HG03439 (cell line): ENCODE data around the gene PDCD7.

Experiments used
- ATAC-seq: cut with Tn5 transposase; IDR thresholded peaks from one replicate; pipeline ENCODE4 v1.9.1; 2021; ENCODE audit warnings: mild to moderate bottlenecking, moderate library complexity; ENCODE audit not compliant: unreplicated experiment

PDCD7 gene

GRCh38 chr15:65092911-65093792 lies 40.5 kb downstream of the PDCD7 start:
- ATAC-seq = no peak

DNA sequence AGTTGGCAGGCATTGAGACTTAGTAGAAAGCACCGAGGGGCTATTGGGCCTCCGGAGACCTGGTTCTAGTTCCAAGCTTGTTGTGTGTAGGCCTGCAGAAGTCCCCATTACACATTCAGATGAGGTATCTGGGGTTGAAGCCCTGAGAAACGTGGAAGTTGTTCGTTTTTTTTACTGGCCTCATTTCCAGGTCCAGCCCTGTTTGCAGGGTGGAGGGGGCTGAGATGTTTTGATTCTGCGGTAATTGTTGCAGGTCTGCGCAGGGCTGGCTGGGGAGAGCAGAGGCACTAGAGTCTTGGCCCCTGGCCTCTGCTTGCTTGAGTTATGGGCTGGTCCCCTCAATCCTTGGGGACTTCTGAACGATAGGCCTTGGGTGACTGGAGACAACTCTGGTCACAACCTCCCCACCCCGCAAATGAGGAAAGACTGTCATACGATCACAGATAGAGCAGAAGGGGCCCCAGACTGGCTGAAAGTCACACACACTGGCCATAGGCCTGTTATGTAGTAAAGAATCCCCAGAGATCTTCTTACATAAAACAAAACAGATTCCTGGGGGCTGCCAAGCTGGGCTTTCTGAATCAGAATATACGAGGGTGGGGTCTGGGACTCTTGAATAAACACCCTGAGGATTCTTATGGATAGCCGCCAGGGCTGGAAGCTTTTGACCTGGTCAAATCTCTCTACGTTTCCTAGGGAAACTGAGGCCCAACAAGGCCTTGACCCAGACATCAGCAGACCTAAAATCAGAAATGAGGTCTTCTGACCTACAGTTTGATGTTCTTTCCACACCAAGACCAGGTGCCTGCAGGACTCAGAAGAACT lies 41.5 kb downstream of the PDCD7 start:
- ATAC-seq = no peak

GRCh38 chr15:65089206-65089824 lies 44.3 kb downstream of the PDCD7 start:
- ATAC-seq = no peak

DNA sequence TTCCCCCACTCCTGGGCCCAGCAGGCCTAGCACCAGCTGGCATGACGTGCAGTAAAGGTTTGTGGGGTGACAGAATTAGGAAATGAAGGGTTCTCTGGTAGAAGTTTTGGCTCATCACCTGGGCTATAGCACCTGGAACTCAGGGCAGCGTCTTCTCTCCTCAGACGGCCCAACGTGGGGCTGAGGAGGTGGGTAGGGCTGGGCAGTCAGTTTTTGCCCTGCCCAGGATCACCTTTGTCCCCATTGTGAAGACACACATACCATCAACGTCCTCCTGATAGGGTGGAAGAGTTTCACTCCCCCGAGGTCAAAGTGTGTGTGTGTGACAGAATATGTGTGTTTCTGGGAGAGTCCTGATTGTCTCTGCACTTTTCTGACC lies 45.0 kb downstream of the PDCD7 start:
- ATAC-seq = no peak

DNA sequence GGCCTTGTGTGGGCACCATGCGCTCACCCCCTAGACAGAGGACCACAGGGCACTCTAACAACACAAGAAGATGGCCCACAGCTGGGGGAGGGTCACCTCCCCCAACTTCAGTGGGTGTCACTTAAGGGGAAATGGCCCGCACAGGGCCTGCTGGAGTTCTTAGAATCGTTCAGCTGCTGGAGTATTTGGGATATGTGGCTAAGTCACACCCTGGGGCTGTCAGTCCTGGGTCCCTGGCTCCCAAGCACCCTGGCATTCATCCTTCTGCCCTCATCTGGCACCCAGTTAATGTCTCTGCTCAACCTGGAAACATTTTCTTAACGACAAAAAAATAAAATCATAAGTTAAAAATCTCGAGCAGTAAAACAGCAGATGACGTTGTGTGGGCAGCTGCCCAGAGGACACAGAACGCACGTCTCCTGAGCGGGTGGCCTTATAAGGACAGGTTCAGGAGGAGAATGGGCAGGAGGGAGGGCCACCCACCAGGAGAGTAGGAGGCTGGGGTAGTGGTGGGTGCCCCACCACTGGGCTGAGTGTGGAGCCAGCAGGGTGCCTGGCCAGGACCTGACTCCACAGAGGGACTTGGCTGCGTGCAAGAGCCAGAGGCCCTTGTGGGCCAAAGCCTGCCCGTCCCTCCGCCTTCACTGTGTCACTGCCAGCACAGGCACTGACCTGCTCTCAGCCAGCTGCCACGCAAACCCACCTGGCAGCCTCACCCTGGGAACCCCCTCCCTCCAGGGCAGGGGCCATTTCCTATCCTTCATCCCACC lies 45.5 kb downstream of the PDCD7 start:
- ATAC-seq = no peak

GRCh38 chr15:65087411-65087810 lies 46.2 kb downstream of the PDCD7 start:
- ATAC-seq = no peak

DNA sequence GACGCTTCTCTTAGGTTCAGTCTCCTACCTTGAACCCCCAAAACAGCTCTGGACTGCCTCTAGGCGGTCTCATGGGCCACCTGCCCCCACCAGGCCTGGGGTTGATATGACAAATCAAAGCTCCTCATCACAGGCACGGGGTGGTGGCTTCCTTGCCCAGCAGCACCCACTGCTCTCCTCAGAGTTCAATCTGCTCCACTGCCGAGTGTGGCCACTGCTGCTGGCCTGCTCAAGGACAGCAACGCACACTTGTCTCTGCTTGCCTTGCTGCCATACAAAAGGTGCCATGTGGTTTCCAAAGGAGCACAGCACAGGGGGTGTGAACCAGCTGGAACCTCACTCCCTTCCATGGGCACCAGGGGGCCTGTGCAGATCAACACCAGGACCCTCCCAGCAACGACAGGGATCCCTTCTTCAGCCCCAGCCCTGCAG lies 46.9 kb downstream of the PDCD7 start:
- ATAC-seq = no peak

DNA sequence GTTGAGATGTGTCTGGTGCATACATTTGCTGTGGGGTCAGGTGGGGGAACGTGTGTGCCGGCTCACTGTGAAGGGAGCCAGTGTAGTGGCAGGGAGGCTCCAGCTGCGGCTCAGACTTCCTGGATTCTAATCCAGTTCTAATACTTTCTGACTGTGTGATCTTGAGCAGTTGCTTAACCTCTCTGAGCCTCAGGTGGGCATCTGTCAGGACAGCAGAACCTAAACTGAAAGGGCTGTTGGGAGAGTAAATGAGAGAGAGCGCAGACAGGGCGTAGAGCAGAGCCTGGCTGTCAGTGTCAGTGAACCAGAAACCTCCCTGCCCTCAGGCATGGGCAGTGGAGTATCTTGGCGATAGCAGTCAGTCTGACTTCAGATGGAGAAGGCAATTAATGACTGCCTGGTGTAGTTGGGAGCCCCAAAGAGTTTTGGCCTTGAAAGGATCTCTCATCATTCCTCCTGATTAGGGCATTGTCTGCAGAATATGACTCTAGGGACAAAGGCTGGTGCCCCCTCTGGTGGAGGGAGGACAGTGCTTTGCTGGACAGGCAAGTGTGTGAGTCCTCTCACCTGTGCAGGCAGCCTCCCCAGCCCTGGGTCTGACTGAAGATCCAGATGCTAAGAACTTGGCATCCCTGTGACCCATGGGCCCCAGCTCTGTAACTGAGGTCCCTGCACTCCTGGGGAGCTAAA lies 47.5 kb downstream of the PDCD7 start:
- ATAC-seq = no peak

DNA sequence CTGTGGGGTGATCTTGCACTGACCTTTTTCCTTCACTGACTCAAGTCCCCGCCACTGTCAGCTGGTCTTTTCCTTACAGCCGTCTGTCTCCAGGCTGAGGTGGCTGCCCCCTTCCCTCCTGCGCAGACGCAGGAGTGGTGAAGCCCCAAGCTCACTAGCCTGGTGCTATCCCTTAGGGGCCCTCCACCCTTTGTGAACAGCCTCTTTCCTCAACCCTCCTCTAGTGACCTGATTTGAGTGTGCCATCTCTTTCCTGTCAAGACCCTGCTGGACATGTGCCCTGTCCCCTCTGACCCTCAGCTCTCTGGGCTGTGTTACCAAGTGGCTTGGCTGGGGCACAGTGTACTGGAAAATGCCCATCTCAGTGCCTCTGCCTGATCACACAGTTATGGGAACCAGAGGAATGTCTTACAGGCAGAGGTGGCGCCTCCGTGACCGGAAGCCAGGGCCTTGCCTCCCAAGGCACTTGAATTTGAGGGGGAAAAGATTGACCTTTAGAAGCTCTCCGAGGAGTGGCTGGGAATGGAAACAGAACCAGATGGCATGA lies 48.3 kb downstream of the PDCD7 start:
- ATAC-seq = no peak

- ATAC-seq = no peak
Measured at GRCh38 chr15:65084500-65085206, 49.0 kb downstream of the PDCD7 start.

DNA sequence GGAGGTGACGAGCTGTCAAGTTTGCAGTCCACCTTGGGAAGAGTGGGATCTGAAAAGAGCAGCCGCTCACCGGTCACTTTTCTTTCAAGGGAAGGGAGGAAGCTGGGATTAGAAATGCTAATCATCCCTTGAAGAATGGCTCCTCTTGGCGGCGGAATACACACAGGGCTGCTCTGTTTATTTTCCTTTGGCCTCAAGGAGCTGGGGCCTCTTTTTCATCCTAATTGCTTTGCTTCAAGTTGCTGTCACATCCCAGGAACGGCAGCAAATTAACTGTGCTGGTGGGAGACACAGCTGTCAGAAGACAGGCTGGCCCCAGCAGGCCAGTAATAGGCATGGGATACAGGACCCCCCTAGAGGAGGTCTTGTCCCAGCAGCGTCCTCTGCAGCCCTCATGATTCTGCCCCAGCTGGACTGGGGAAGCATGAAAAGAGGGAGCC lies 50.3 kb downstream of the PDCD7 start:
- ATAC-seq = no peak

DNA sequence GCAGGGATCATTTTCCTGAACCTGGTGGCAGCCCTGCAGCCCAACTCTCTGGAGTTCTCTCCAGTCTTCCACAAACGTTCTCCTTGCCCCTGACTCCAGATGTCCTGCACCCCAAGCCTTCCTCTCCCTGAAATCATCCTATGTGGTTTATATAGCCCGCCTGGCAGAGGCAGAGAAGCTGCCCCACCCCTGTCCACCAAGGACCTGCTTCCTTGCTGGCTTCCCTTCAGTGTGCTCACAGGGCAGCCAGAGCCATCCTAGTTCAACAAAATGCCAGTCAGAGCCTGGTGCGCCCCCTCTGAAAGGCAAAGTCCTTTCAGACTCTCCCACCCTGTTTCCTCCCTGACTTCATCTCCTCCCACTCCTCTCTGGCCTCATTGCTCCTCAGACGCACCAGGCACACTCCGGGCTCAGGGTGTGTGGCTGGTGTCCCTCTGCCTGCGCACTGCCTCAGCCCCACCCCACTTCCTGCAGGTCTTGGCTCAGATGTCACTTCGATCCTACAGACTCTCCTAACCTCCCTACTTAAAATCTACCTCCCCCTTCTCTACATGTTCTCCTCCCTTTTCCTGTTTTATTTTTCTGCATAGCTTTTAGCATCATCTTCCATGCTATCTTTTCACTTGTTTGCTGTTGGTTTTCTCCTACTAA lies 51.2 kb downstream of the PDCD7 start:
- no peak for ATAC-seq

- ATAC-seq = no peak
Measured at GRCh38 chr15:65081758-65082157, 51.9 kb downstream of the PDCD7 start.

DNA sequence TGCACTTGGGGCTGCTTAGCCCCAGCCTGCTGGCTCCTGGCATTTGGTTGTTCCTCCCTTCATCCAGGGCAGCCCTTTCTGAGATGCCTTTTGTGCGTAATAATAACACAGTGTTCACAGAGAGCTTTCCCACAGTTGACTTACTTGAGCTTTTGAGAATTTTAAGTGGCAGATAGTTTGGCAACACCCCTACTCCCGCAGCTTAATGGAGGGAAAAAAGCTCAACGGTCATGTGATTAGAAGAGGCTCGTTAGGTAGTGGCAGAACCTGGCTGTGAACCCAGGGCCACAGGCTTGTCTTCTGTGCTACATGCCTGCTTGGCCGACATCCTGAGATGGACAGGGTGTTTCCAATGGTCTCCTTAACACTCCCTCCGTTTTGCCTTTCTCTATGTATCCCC lies 52.3 kb downstream of the PDCD7 start:
- no peak for ATAC-seq

DNA sequence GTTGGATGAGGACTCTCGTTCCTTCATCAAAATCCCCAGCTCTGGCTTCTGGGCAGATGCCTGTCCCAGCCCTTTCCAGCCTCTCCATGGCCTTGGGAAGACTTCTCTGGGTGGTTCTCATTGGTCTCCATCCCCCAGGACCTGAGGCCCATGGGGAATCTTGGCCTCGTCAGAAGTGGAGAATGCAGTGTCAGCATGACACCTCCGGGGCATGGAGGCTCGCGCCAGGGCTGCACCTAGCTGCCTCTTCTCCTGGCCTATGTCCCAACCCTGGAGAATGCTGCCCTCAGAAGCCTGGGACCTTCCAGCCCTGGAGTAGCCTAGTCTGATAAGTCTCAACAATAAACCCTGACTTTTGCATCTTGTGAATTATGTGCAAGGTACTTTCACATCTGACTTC lies 54.0 kb downstream of the PDCD7 start:
- no peak for ATAC-seq

GRCh38 chr15:65077981-65078352 lies 55.6 kb downstream of the PDCD7 start:
- ATAC-seq = no peak

DNA sequence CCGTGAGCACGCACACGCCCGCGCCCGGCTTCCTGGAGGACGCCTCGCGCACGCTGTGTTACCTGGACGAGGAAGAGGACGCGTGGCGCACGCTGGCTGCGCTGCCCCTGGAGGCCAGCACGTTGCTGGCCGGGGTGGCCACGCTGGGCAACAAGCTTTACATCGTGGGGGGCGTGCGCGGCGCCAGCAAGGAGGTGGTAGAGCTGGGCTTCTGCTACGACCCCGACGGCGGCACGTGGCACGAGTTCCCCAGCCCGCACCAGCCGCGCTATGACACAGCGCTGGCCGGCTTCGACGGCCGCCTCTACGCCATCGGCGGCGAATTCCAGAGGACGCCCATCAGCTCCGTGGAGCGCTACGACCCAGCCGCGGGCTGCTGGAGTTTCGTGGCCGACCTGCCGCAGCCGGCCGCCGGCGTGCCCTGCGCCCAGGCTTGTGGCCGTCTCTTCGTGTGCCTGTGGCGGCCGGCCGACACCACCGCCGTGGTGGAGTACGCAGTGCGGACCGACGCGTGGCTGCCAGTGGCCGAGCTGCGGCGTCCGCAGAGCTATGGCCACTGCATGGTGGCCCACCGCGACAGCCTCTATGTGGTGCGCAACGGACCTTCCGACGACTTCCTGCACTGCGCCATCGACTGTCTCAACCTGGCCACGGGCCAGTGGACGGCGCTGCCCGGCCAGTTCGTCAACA lies 56.2 kb downstream of the PDCD7 start:
- ATAC-seq = no peak
